Endothelial cell of umbilical vein (primary cell): ENCODE data around the gene HNRNPA2B1. TPM values are rescaled to one million over a fixed set of nuclear protein-coding genes. Genes with fewer than 3 reads are reported as not detected.

Experiments
- BruUV-seq: library from RNA; stranded (reverse); fragments of 400-500 nt; replicated peaks from 2 replicates; lab custom pipeline; 2021; lab: Mats Ljungman, UMichigan
- CTCF ChIA-PET: fragments of 300-600, 350-600 bp; sonication (Branson Sonifier 250); formaldehyde crosslinking; loops from one replicate; lab custom pipeline; 2021; ENCODE audit warnings: antibody characterized with exemption, inconsistent platforms; lab: Charles Lee
- POLR2A ChIA-PET: fragments of 300-600, 350-600 bp; sonication (Branson Sonifier 250); formaldehyde crosslinking; loops from one replicate; lab custom pipeline; 2021; ENCODE audit warnings: antibody characterized with exemption, inconsistent platforms; lab: Charles Lee
- DNase-seq: peaks from one replicate; pipeline ENCODE4 v3.0.0-alpha.2; 2011; ENCODE audit warnings: low read depth, low spot score
- FAIRE-seq: peaks from 2 replicates; lab custom pipeline; 2011; peaks lifted over from hg19 to GRCh38; lab: Jason Lieb, UNC
- H2AFZ ChIP-seq: 2 replicates; pipeline ENCODE4 v1.6.0; 2012; ENCODE audit warnings: low read depth, low read length, control low read depth, inconsistent platforms
- H3K27ac ChIP-seq: 2 replicates; pipeline ENCODE4 v1.5.1; 2011; ENCODE audit warnings: low read depth, mild to moderate bottlenecking, control low read depth, low read length, moderate library complexity; ENCODE audit not compliant: insufficient read depth
- H3K27me3 ChIP-seq, 2 experiments: 2 replicates each; pipeline versions ENCODE4 v1.6.0 to v1.6.1; 2011; ENCODE audit warnings: low read length in 2 of 2, mixed read lengths in 1 of 2; ENCODE audit not compliant: control insufficient read depth in 2 of 2, insufficient read depth in 2 of 2
- H3K36me3 ChIP-seq, 2 experiments: 2 replicates in 1 of 2; 3 replicates in 1 of 2; pipeline ENCODE4 v1.5.1; 2011; ENCODE audit warnings: low read length in 2 of 2, mild to moderate bottlenecking in 1 of 2, moderate library complexity in 1 of 2; ENCODE audit not compliant: control insufficient read depth in 2 of 2, insufficient read depth in 2 of 2; ENCODE audit errors: extremely low read depth in 1 of 2
- H3K4me1 ChIP-seq: 3 replicates; pipeline ENCODE4 v1.5.1; 2011; ENCODE audit warnings: mild to moderate bottlenecking, low read length; ENCODE audit not compliant: control insufficient read depth, insufficient read depth; ENCODE audit errors: extremely low read depth
- H3K4me2 ChIP-seq: 2 replicates; pipeline ENCODE4 v1.6.1; 2011; ENCODE audit warnings: low read length, control low read depth, mixed read lengths; ENCODE audit not compliant: insufficient read depth
- H3K4me3 ChIP-seq, 3 experiments: fragments of 200-600 bp in 1 of 3; sonication (generic), shearing (Covaris generic) in 1 of 3; replicated peaks in 1 of 3; 2 replicates each; pipeline ENCODE4 v1.5.1; 2011 to 2016; ENCODE audit warnings: control low read depth in 3 of 3, low read length in 3 of 3, mild to moderate bottlenecking in 2 of 3, inconsistent platforms in 1 of 3, low read depth in 1 of 3, moderate library complexity in 1 of 3; ENCODE audit not compliant: insufficient read depth in 1 of 3
- H3K79me2 ChIP-seq: 2 replicates; pipeline ENCODE4 v1.6.0; 2012; ENCODE audit warnings: low read length, inconsistent platforms; ENCODE audit not compliant: control insufficient read depth, insufficient read depth
- H3K9ac ChIP-seq: replicated peaks from 2 replicates; pipeline ENCODE3; 2011; ENCODE audit warnings: low read length, control low read depth; ENCODE audit not compliant: insufficient read depth; ENCODE audit errors: extremely low read depth
- H3K9me1 ChIP-seq: replicated peaks from 3 replicates; pipeline ENCODE4 v1.6.0; 2011; ENCODE audit warnings: mild to moderate bottlenecking, low read length; ENCODE audit not compliant: control insufficient read depth, insufficient read depth; ENCODE audit errors: extremely low read depth
- H3K9me3 ChIP-seq: replicated peaks from 2 replicates; pipeline ENCODE4 v1.5.1; 2012; ENCODE audit warnings: low read length, inconsistent platforms; ENCODE audit not compliant: control insufficient read depth, insufficient read depth
- H4K20me1 ChIP-seq: replicated peaks from 2 replicates; pipeline ENCODE3; 2011; ENCODE audit warnings: mild to moderate bottlenecking, low read length; ENCODE audit not compliant: control insufficient read depth, insufficient read depth; ENCODE audit errors: extremely low read depth
- FOS ChIP-seq: IDR thresholded peaks from 2 replicates; pipeline ENCODE4 v1.6.1; 2011; ENCODE audit warnings: mild to moderate bottlenecking, low read length, moderate library complexity, borderline replicate concordance; ENCODE audit not compliant: insufficient read depth
- JUN ChIP-seq: IDR thresholded peaks from 2 replicates; pipeline ENCODE4 v1.6.1; 2011; ENCODE audit warnings: borderline replicate concordance, low read depth; ENCODE audit not compliant: insufficient read length, insufficient read depth
- MAX ChIP-seq: IDR thresholded peaks from 2 replicates; pipeline ENCODE4 v1.6.1; 2011; ENCODE audit not compliant: insufficient read depth, insufficient read length
- MYC ChIP-seq: IDR thresholded peaks from one replicate; pipeline ENCODE4 v1.6.1; 2011; ENCODE audit warnings: mild to moderate bottlenecking, low read depth, low read length
- dilution Hi-C: fragments of 300-500 bp; cut with MboI; formaldehyde crosslinking; loops from one replicate; pipeline ENCODE4 v1.15.0; 2019; ENCODE audit warnings: low sequenced_read_pairs; ENCODE audit not compliant: extremely low pct_ligation_motif_present
- intact Hi-C: fragments of 100-400 bp; cut with micrococcal nuclease; formaldehyde crosslinking; loops from one replicate; pipeline ENCODE4 v1.10.0; 2022
- polyA plus RNA-seq, 4 experiments: library from polyadenylated mRNA; depleted of rRNA in 3 of 4; stranded (reverse) in 3 of 4; unstranded in 1 of 4; fragments of >200 nt; gene quantifications; 2 replicates each; pipeline versions ENCODE4 v1.2.1 to v1.2.3, GENCODE V29; 2011 to 2012; ENCODE audit warnings: missing spikeins in 1 of 4
- total RNA-seq: library from RNA; stranded (reverse); gene quantifications from 2 replicates; pipeline ENCODE4 v1.2.3, GENCODE V29; 2021

Gene HNRNPA2B1
- total and polyA plus RNA-seq, 2 donors (not counting 3 experiments of a cell fraction or from before 2014, with no cell fraction given), result 198 to 703 TPM

GRCh38 chr7:26193432-26194207 lies 6.9 kb downstream of the HNRNPA2B1 start:
- Histone ChIP-seq H3K79me2 (peaks cover 95% of the 10 kb centered on the region), H3K9me1 (no peaks in the 10 kb centered on the region), H3K4me2 (peak overlapping the region; percentile 57), H3K4me3 (peak overlapping the region in 1 of 3 experiments; percentile 26), H2AFZ (no peak overlapping the region), H3K4me1 (peaks cover 48% of the 10 kb centered on the region), H3K27me3 (no peaks in the 10 kb centered on the region), H3K36me3 (peaks cover 29 to 72% of the 10 kb centered on the region in 2 experiments), H3K9me3 (no peaks in the 10 kb centered on the region), H3K9ac (no peak overlapping the region), H4K20me1 (peaks cover 55% of the 10 kb centered on the region), H3K27ac (no peak overlapping the region)
- intact Hi-C loops, result no loop called here
- dilution Hi-C loops, result loop anchor here (25.0 kb wide), 1 partner anchor 969 kb away; the partner anchor contains the start of genes HOXA10, HOXA3, HOXA7 and HOXA9
- ChIA-PET CTCF (interaction anchor here (0.7 to 5.7 kb wide), 4 partner anchors 23 to 301 kb away, joined by 3 to 36 read pairs (median 6); partner anchors contain the start of gene NFE2L3), POLR2A (interaction anchor here (0.7 to 0.9 kb wide), 2 partner anchors 14 to 300 kb away, joined by 3 read pairs; no protein-coding TSS in a partner anchor)
- TF ChIP-seq JUN (no peak), MYC (no peak), FOS (no peak), MAX (no peak)
- DNase-seq (no peak), FAIRE-seq (no peak)
- no TSS peak for BruUV-seq
